Vagina (tissue), 2 donors: ENCODE measurements around the gene YES1.

Source experiments
- CTCF ChIP-seq, 3 experiments: fragments of 450-650 bp in 2 of 3; fragments of 200-600 bp in 1 of 3; sonication (generic) in 1 of 3; IDR thresholded peaks; one replicate each; pipeline ENCODE4 v1.5.1; 2017 to 2019; ENCODE audit warnings: antibody characterized with exemption in 3 of 3, mild to moderate bottlenecking in 2 of 3, moderate library complexity in 2 of 3
- POLR2A ChIP-seq, 2 donors: fragments of 450-650 bp; IDR thresholded peaks; one replicate each; pipeline ENCODE4 v1.6.1; 2017; ENCODE audit warnings: antibody characterized with exemption in 2 of 2, mild to moderate bottlenecking in 2 of 2, moderate library complexity in 2 of 2

- TF ChIP-seq CTCF (IDR thresholded peaks at IDR 0.05), result no peak
- no peak for TF ChIP-seq POLR2A (IDR thresholded peaks at IDR 0.05)
Observed at GRCh38 chr18:777021-777420, 35.0 kb downstream of the YES1 start.
